Heart left ventricle (tissue), 16 donors: ENCODE measurements around the gene HOXB8. TPM values are rescaled to one million over a fixed set of nuclear protein-coding genes. Genes with fewer than 3 reads are reported as not detected.

ENCODE experiments used
- ATAC-seq, 4 donors: fragments of 200-7000 bp; cut with Tn5 transposase; one replicate each; pipeline ENCODE4 v1.9.1; 2020 to 2022; ENCODE audit warnings: moderate library complexity in 4 of 4, mild to moderate bottlenecking in 3 of 4, moderate number of reproducible peaks in 1 of 4
- DNase-seq, 5 donors: peaks; one replicate each; pipeline ENCODE4 v3.0.0-alpha.2; 2020
- H3K27ac ChIP-seq, 12 donors: fragments of 200-600 bp; sonication (generic) in 4 of 12; one replicate each; pipeline versions ENCODE4 v1.5.0 to v1.8.0; 2016 to 2022; ENCODE audit warnings: mild to moderate bottlenecking in 2 of 12
- H3K27me3 ChIP-seq, 9 donors: fragments of 200-600 bp; sonication (generic) in 2 of 9; one replicate each; pipeline versions ENCODE4 v1.5.1 to v1.8.0; 2016 to 2022; ENCODE audit warnings: mild to moderate bottlenecking in 3 of 9
- H3K36me3 ChIP-seq, 9 donors: fragments of 200-600 bp; sonication (generic) in 2 of 9; one replicate each; pipeline versions ENCODE4 v1.5.0 to v1.8.0; 2018 to 2022; ENCODE audit warnings: mild to moderate bottlenecking in 2 of 9
- H3K4me1 ChIP-seq, 12 donors: fragments of 200-600 bp; sonication (generic) in 4 of 12; one replicate each; pipeline versions ENCODE4 v1.5.0 to v1.8.0; 2016 to 2022; ENCODE audit warnings: mild to moderate bottlenecking in 3 of 12
- H3K4me3 ChIP-seq, 12 donors: fragments of 200-600 bp; sonication (generic) in 4 of 12; one replicate each; pipeline versions ENCODE4 v1.5.0 to v1.8.0; 2017 to 2022; ENCODE audit warnings: mild to moderate bottlenecking in 9 of 12, moderate library complexity in 4 of 12
- H3K9me3 ChIP-seq, 12 donors: fragments of 200-600 bp; sonication (generic) in 4 of 12; one replicate each; pipeline versions ENCODE4 v1.5.0 to v1.8.0; 2016 to 2022; ENCODE audit warnings: mild to moderate bottlenecking in 1 of 12
- CTCF ChIP-seq, 12 donors: fragments of 200-600 bp; sonication (generic) in 4 of 12; IDR thresholded peaks; one replicate each; pipeline versions ENCODE4 v1.5.0 to v1.8.0; 2018 to 2022; ENCODE audit warnings: antibody characterized with exemption in 12 of 12, mild to moderate bottlenecking in 5 of 12
- POLR2A ChIP-seq, 2 donors: fragments of 450-650 bp; IDR thresholded peaks; one replicate each; pipeline ENCODE4 v1.6.1; 2017; ENCODE audit warnings: antibody characterized with exemption in 2 of 2, mild to moderate bottlenecking in 2 of 2, moderate library complexity in 2 of 2
- WGBS, 4 donors: extraction: QIAGEN DNeasy Blood & Tissue Kit in 2 of 4; methylation state at CpG; one replicate each; pipeline versions ENCODE4 v1.1.5 to v1.1.7; 2013 to 2018; 5-methylcytosine and 5-hydroxymethylcytosine counted together
- intact Hi-C, 10 donors: fragments of 100-400 bp; cut with DNase I; formaldehyde crosslinking; loops; one replicate each; pipeline versions ENCODE4 v1.11.1 to v1.14.2; 2022
- polyA plus RNA-seq, 2 donors: library from polyadenylated mRNA; stranded (reverse); fragments of 200-250 nt; gene quantifications; one replicate each; pipeline ENCODE4 v1.2.3, GENCODE V29; 2013
- total RNA-seq, 9 donors: library from RNA; depleted of rRNA in 2 of 9; stranded (reverse); fragments of >200 nt in 2 of 9; fragmentation: NEBNext Ultra II Directional in 3 of 9; extraction: Animal tissue kit (Norgen Biotek cat#: 25700) in 3 of 9; gene quantifications; one replicate each; pipeline versions ENCODE4 v1.1.0 to v1.2.4, GENCODE V29; 2016 to 2023
- donor health status: ischemic (EF 13 %, LVEDD 7.1; RV severe dilation, severe dysfunction).
- donor health status: healthy with polysubstance abuse.
- donor health status: DM: no; HTN: yes; CAD: no.
- donor health status: DM: no; HTN: no; CAD: no.
- donor health status: ischemic (EF 25% LVEDD 6.9; RV normal size, moderate dysfunction).
- donor health status: ischemic (EF 25% LVEDD 5.7; RV mildly dilated, moderate dysfunction).
- donor health status: healthy.
- donor health status: DM: yes; HTN: yes; CAD: no.
- donor health status: ischemic (EF 35%, LVEDD 5.7; RV mildly dilated, moderate dysfunction).
- donor health status: nonischemic (EF 11% LVEDD 7.7; RV severe dilation, severe dysfunction).
- donor health status: DM: yes; HTN: yes; CAD: no.
- donor health status: PGD.
- donor health status: ischemic (EF 29% LVEDD 5.4; RV normal size, mild dysfunction).
- donor health status: nonischemic (EF 23%, LVEDD 6.1; RV moderate dilation, normal function).

HOXB8 gene
- total and polyA plus RNA-seq, 11 donors: not detected

DNA sequence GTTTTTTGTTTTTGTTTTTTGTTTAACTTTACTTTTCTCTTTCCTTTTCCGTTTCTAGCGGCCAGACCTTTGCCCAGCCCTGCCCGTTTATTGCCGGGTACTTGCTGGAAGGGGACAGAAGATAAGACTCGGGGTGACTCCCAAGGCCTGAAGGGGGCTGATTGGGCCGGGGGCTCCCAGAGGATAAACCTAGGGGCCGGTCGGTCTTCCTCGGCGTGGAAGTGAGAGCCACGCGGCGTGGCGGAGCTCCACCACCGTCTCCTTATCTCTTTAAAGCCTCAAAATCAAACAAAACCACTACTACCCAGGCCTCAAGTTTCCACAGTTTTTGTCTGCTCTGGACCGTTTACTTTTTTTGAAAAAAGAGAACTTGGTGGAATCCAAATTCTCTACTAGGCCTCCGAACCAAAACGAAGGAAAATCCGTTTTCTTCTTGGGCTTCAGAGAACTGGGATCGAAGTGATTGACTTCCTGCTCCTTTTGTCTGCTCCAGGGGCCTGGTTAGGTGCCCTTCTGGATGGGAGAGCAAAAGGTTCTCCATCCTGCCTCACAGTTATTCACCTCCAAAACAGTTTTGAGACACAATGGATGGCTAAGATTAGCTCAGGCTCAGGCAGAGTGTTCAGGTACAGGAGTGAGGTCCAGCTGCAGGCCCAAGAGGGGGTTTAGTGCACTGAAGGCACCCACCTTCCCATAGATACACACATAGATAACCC lies 19.6 kb upstream of the HOXB8 start:
- 21 to 32% (median 27%) methylated on average over 20 of the region's 20 CpGs for WGBS, 4 donors
- H3K27me3 ChIP-seq: peaks cover 84 to 100% (median 99%) of the 10 kb centered on the region in 9 donors
- intact Hi-C loops: no loop called here

GRCh38 chr17:48633266-48633677 lies 18.2 kb upstream of the HOXB8 start:
- Histone ChIP-seq H3K4me3 (no peak overlapping the region), H3K36me3 (no peaks in the 10 kb centered on the region), H3K4me1 (peaks cover 0 to 14% (median 2%) of the 10 kb centered on the region in 12 donors), H3K9me3 (no peaks in the 10 kb centered on the region), H3K27me3 (peaks cover 90 to 100% (median 100%) of the 10 kb centered on the region in 9 donors), H3K27ac (no peak overlapping the region)
- TF ChIP-seq POLR2A (IDR thresholded peaks at IDR 0.05): no peak
- ATAC-seq (no peak), DNase-seq (no peak)
- intact Hi-C loops: no loop called here
- WGBS, 4 donors: 7 to 14% (median 14%) methylated on average over 5 to 35 of the region's 35 CpGs

More for the DNA sequence above, 19.6 kb upstream of the HOXB8 start:
- ATAC-seq (no peak), DNase-seq (no peak)
- TF ChIP-seq POLR2A (IDR thresholded peaks at IDR 0.05) (no peak), CTCF (IDR thresholded peaks at IDR 0.05) (no peak)
- peak overlapping the region in 1 of 12 donors; percentile 2 for H3K4me3 ChIP-seq
- H3K9me3 ChIP-seq: no peaks in the 10 kb centered on the region
- H3K27ac ChIP-seq: no peak overlapping the region
- H3K4me1 ChIP-seq: peaks cover 0 to 14% (median 2%) of the 10 kb centered on the region in 12 donors
- H3K36me3 ChIP-seq: no peaks in the 10 kb centered on the region

GRCh38 chr17:48632579-48633265 lies 17.6 kb upstream of the HOXB8 start:
- intact Hi-C loops: no loop called here
- Histone ChIP-seq H3K36me3 (no peaks in the 10 kb centered on the region), H3K27me3 (peaks cover 90 to 100% (median 100%) of the 10 kb centered on the region in 9 donors), H3K9me3 (no peaks in the 10 kb centered on the region), H3K27ac (no peak overlapping the region), H3K4me3 (no peak overlapping the region), H3K4me1 (peaks cover 0 to 14% (median 2%) of the 10 kb centered on the region in 12 donors)
- 14 to 21% (median 20%) methylated on average over 7 of the region's 7 CpGs for WGBS, 4 donors
- ATAC-seq (no peak), DNase-seq (no peak)
- no peak for TF ChIP-seq POLR2A (IDR thresholded peaks at IDR 0.05)
- TF ChIP-seq CTCF (IDR thresholded peaks at IDR 0.05): no peak

GRCh38 chr17:48631693-48632578 lies 16.8 kb upstream of the HOXB8 start:
- 14 to 19% (median 17%) methylated on average over 7 of the region's 7 CpGs for WGBS, 4 donors
- no peak for TF ChIP-seq CTCF (IDR thresholded peaks at IDR 0.05)

More at GRCh38 chr17:48631693-48632578, 16.8 kb upstream of the HOXB8 start:
- H3K9me3 ChIP-seq: no peaks in the 10 kb centered on the region
- H3K36me3 ChIP-seq: no peaks in the 10 kb centered on the region
- peaks cover 90 to 100% (median 100%) of the 10 kb centered on the region in 9 donors for H3K27me3 ChIP-seq
- peaks cover 0 to 17% (median 2%) of the 10 kb centered on the region in 12 donors for H3K4me1 ChIP-seq
- intact Hi-C loops: no loop called here
- ATAC-seq: no peak
- no peak overlapping the region for H3K4me3 ChIP-seq
- no peak overlapping the region for H3K27ac ChIP-seq
- DNase-seq: no peak
